Prostate gland (tissue), 2 donors: ENCODE measurements around the gene ARL15.

ENCODE experiments used
- POLR2A ChIP-seq: fragments of 450-650 bp; IDR thresholded peaks from one replicate; pipeline ENCODE4 v1.6.1; 2016; ENCODE audit warnings: antibody characterized with exemption, mild to moderate bottlenecking
- POLR2AphosphoS5 ChIP-seq: sonication (generic); formaldehyde crosslinking; IDR thresholded peaks from one replicate; pipeline ENCODE4 v1.6.1; 2017; ENCODE audit warnings: antibody characterized with exemption
- TF ChIP-seq, protein P1 (sequence below), 4 experiments: fragments of 200-600 bp in 2 of 4; fragments of 450-650 bp in 2 of 4; sonication (generic) in 2 of 4; IDR thresholded peaks; 1 replicate in 3 of 4; 2 replicates in 1 of 4; pipeline ENCODE4 v1.5.1; 2016 to 2019; ENCODE audit warnings: antibody characterized with exemption in 4 of 4, mild to moderate bottlenecking in 2 of 4, moderate library complexity in 2 of 4

DNA sequence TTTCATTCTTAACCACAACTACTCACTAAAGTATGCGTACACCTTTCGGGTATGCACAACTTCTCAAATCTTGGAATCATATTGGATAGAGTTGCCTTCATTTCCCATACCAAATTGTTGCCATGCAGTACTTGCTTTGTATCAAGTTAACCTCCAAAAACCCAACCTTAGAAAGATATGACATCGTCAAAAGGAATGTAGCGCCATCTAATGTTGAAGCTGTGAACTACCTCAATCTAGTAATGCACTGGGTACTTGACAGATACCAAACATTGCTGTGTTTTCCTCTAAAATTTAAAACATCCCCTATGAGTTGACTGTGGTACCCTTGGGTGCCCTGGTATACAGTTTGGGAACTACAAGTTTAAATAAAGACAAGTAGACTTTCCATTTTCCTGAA lies 318.4 kb downstream of the ARL15 start:
- TF ChIP-seq, protein P1, sequence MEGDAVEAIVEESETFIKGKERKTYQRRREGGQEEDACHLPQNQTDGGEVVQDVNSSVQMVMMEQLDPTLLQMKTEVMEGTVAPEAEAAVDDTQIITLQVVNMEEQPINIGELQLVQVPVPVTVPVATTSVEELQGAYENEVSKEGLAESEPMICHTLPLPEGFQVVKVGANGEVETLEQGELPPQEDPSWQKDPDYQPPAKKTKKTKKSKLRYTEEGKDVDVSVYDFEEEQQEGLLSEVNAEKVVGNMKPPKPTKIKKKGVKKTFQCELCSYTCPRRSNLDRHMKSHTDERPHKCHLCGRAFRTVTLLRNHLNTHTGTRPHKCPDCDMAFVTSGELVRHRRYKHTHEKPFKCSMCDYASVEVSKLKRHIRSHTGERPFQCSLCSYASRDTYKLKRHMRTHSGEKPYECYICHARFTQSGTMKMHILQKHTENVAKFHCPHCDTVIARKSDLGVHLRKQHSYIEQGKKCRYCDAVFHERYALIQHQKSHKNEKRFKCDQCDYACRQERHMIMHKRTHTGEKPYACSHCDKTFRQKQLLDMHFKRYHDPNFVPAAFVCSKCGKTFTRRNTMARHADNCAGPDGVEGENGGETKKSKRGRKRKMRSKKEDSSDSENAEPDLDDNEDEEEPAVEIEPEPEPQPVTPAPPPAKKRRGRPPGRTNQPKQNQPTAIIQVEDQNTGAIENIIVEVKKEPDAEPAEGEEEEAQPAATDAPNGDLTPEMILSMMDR (IDR thresholded peaks at IDR 0.05) = peak in 2 of 4 experiments; percentile 9 to 21
- no peak for TF ChIP-seq POLR2A
- TF ChIP-seq POLR2AphosphoS5 = no peak
